HEK293T (cell line): Measurements from ENCODE around the gene GZMM.

Experiments used
- BHLHE40 ChIP-seq: fragments of 450-650 bp; IDR thresholded peaks from 2 replicates; pipeline ENCODE4 v1.6.1; 2016; ENCODE audit warnings: mild to moderate bottlenecking, moderate library complexity, borderline replicate concordance
- FOXM1 ChIP-seq: fragments of 450-650 bp; IDR thresholded peaks from 2 replicates; pipeline ENCODE4 v1.6.1; 2017; ENCODE audit warnings: mild to moderate bottlenecking, borderline replicate concordance
- TARDBP ChIP-seq: fragments of 450-650 bp; IDR thresholded peaks from 2 replicates; pipeline ENCODE4 v1.6.1; 2016

DNA sequence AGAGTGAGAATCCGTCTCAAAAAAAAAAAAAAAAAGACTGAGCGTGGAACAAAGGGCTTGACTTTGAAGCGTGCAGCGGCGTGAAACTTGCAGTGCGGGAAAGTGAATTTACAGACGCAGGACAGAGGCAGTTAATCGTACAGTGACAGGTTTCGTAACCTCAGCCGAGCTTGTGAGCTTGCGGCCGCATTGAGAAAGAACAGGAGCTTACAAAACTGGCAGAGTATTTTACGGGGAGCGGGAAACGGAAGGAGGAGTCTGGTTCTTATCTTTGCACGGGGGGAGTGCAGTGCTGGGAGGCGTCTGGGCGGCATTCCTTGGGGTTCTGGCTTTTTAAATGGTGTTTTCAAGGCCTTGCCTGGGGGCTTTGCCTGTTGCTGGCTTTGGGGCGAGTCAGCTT is 22.6 kb downstream of the GZMM start:
- TF ChIP-seq BHLHE40 (no peak), TARDBP (no peak), FOXM1 (no peak)
